Measurements from ENCODE around the gene CADPS. TPM values are rescaled to one million over a fixed set of nuclear protein-coding genes. Genes with fewer than 3 reads are reported as not detected.

Gene CADPS
- total RNA-seq, 1 donor from 2014 or later, result 265 TPM

GRCh38 chr3:62873761-62874710 is 1.2 kb downstream of the CADPS start:
- peak overlapping the region; percentile 96 for H3K27ac Mint-ChIP-seq (ENCODE audit: unreplicated experiment)
- H3K4me1 Mint-ChIP-seq (ENCODE audit: low read depth, unreplicated experiment), result peaks cover 40% of the 10 kb centered on the region
- peak overlapping the region; percentile 95 for H3K4me3 Mint-ChIP-seq (ENCODE audit: unreplicated experiment)
- TF ChIP-seq, protein P1, sequence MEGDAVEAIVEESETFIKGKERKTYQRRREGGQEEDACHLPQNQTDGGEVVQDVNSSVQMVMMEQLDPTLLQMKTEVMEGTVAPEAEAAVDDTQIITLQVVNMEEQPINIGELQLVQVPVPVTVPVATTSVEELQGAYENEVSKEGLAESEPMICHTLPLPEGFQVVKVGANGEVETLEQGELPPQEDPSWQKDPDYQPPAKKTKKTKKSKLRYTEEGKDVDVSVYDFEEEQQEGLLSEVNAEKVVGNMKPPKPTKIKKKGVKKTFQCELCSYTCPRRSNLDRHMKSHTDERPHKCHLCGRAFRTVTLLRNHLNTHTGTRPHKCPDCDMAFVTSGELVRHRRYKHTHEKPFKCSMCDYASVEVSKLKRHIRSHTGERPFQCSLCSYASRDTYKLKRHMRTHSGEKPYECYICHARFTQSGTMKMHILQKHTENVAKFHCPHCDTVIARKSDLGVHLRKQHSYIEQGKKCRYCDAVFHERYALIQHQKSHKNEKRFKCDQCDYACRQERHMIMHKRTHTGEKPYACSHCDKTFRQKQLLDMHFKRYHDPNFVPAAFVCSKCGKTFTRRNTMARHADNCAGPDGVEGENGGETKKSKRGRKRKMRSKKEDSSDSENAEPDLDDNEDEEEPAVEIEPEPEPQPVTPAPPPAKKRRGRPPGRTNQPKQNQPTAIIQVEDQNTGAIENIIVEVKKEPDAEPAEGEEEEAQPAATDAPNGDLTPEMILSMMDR (IDR thresholded peaks at IDR 0.05; ENCODE audit: partially characterized antibody, unreplicated experiment), result no peak
- H3K27me3 Mint-ChIP-seq (ENCODE audit: unreplicated experiment), result peaks cover 17% of the 10 kb centered on the region
- peaks cover 19% of the 10 kb centered on the region for H3K9me3 Mint-ChIP-seq (ENCODE audit: unreplicated experiment)
- H3K36me3 Mint-ChIP-seq (ENCODE audit: unreplicated experiment), result no peaks in the 10 kb centered on the region
- peak; percentile 86 for DNase-seq

DNA sequence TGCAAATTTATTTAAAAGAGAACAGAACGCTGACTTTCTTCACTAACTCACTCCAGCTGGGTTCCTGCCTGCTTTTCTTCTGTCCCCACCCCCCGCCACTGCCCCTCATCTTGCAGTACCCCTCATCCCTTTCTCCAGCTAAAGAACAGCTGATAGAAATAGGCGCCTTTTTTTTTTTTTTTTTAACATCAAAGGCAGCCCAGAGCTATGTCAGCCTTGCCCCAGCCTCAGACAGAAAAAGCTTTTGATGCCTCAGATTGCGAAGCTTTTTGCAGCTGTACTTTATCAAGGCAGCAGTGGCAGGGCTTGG is 1.8 kb downstream of the CADPS start:
- peak overlapping the region; percentile 96 for H3K27ac Mint-ChIP-seq (ENCODE audit: unreplicated experiment)
- H3K9me3 Mint-ChIP-seq (ENCODE audit: unreplicated experiment), result peaks cover 19% of the 10 kb centered on the region
- peak overlapping the region; percentile 95 for H3K4me3 Mint-ChIP-seq (ENCODE audit: unreplicated experiment)
- H3K36me3 Mint-ChIP-seq (ENCODE audit: unreplicated experiment), result no peaks in the 10 kb centered on the region
- TF ChIP-seq, protein P1 (IDR thresholded peaks at IDR 0.05; ENCODE audit: partially characterized antibody, unreplicated experiment), result no peak
- peaks cover 17% of the 10 kb centered on the region for H3K27me3 Mint-ChIP-seq (ENCODE audit: unreplicated experiment)
- DNase-seq, result no peak
- peaks cover 40% of the 10 kb centered on the region for H3K4me1 Mint-ChIP-seq (ENCODE audit: low read depth, unreplicated experiment)

DNA sequence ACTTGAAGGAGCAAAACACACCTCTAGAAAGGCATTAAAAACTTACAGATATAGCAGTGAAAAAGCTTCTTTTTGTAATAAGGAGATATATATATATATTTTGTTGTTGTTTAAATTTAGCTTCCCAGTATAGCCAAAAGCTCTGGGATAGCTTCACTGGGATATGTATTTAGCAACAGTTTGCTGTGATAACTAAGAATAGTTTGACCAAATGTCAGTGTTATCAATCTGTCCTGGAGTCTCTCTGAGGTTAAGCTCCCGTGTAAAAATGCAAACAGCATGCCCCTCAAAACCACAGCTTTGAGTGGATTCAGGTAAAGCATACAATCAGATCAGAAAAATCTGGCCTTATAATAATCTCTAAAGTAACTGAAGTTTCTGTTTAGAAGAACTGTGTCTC is 2.9 kb downstream of the CADPS start:
- Mint-ChIP-seq H3K27me3 (ENCODE audit: unreplicated experiment) (peaks cover 17% of the 10 kb centered on the region), H3K4me3 (ENCODE audit: unreplicated experiment) (peak overlapping the region; percentile 95), H3K4me1 (ENCODE audit: low read depth, unreplicated experiment) (peaks cover 40% of the 10 kb centered on the region), H3K9me3 (ENCODE audit: unreplicated experiment) (peaks cover 19% of the 10 kb centered on the region), H3K27ac (ENCODE audit: unreplicated experiment) (no peak overlapping the region), H3K36me3 (ENCODE audit: unreplicated experiment) (no peaks in the 10 kb centered on the region)
- TF ChIP-seq, protein P1 (IDR thresholded peaks at IDR 0.05; ENCODE audit: partially characterized antibody, unreplicated experiment), result no peak
- DNase-seq, result no peak

GRCh38 chr3:62870321-62870720 is 4.9 kb downstream of the CADPS start:
- Mint-ChIP-seq H3K4me3 (ENCODE audit: unreplicated experiment) (no peak overlapping the region), H3K36me3 (ENCODE audit: unreplicated experiment) (no peaks in the 10 kb centered on the region), H3K27me3 (ENCODE audit: unreplicated experiment) (peaks cover 9% of the 10 kb centered on the region), H3K9me3 (ENCODE audit: unreplicated experiment) (peaks cover 7% of the 10 kb centered on the region), H3K4me1 (ENCODE audit: low read depth, unreplicated experiment) (peaks cover 30% of the 10 kb centered on the region), H3K27ac (ENCODE audit: unreplicated experiment) (no peak overlapping the region)
- TF ChIP-seq, protein P1 (IDR thresholded peaks at IDR 0.05; ENCODE audit: partially characterized antibody, unreplicated experiment), result no peak
- no peak for DNase-seq

DNA sequence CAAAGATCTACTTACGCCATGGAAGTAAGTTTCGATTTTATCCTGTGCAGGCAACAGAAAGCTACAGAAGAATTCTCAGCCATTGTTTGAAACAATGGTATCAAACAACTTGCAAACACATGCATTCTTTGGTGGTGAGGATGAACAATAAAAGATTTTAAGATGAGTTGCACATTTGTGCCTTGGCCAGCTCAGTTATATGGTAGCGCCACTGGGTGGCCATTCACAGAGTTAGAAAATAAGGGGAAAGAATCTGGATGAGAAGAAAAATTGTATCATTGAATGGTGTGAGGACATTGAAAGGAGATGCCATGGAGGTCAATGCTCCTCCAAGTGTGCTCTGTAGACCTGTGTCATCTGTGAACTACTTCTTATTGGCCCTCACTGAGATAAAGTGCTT is 11.6 kb downstream of the CADPS start:
- Mint-ChIP-seq H3K4me3 (ENCODE audit: unreplicated experiment) (no peak overlapping the region), H3K4me1 (ENCODE audit: low read depth, unreplicated experiment) (peaks cover 14% of the 10 kb centered on the region), H3K27me3 (ENCODE audit: unreplicated experiment) (no peaks in the 10 kb centered on the region), H3K27ac (ENCODE audit: unreplicated experiment) (no peak overlapping the region), H3K36me3 (ENCODE audit: unreplicated experiment) (no peaks in the 10 kb centered on the region), H3K9me3 (ENCODE audit: unreplicated experiment) (no peaks in the 10 kb centered on the region)
- DNase-seq, result no peak
- TF ChIP-seq, protein P1 (IDR thresholded peaks at IDR 0.05; ENCODE audit: partially characterized antibody, unreplicated experiment), result no peak

Data from glutamatergic neuron (in vitro differentiated cells).